KOPT-K1 (cell line): ENCODE data around the gene RIPOR2.

Source experiments
- H3K27ac ChIP-seq: fragments of 200-600 bp; sonication (generic); 2 replicates; pipeline ENCODE4 v1.5.1; 2016; ENCODE audit warnings: antibody characterized with exemption, mild to moderate bottlenecking, low read depth, low read length; ENCODE audit not compliant: poor library complexity, severe bottlenecking
- H3K36me3 ChIP-seq: fragments of 200-600 bp; sonication (generic); 2 replicates; pipeline ENCODE4 v1.5.1; 2017; ENCODE audit warnings: antibody characterized with exemption, mild to moderate bottlenecking, low read length, moderate library complexity; ENCODE audit not compliant: insufficient read depth
- H3K9me3 ChIP-seq: fragments of 200-600 bp; sonication (generic); 2 replicates; pipeline ENCODE4 v1.5.1; 2017; ENCODE audit warnings: antibody characterized with exemption, low read length, mild to moderate bottlenecking; ENCODE audit not compliant: insufficient read depth, poor library complexity, severe bottlenecking

The RIPOR2 gene

GRCh38 chr6:24909241-24910216 is 26.2 kb downstream of the RIPOR2 start:
- Histone ChIP-seq H3K36me3 (peaks cover under 1% of the 10 kb centered on the region; the same call in 1 of the 2 replicates), H3K9me3 (no peaks in the 10 kb centered on the region), H3K27ac (peak overlapping the region; percentile 61)

- peak overlapping the region; percentile 61 for H3K27ac ChIP-seq
- no peaks in the 10 kb centered on the region for H3K9me3 ChIP-seq
- peaks cover 4% of the 10 kb centered on the region; the same call in 1 of the 2 replicates for H3K36me3 ChIP-seq
Observed at GRCh38 chr6:24908650-24909035, 27.1 kb downstream of the RIPOR2 start.

DNA sequence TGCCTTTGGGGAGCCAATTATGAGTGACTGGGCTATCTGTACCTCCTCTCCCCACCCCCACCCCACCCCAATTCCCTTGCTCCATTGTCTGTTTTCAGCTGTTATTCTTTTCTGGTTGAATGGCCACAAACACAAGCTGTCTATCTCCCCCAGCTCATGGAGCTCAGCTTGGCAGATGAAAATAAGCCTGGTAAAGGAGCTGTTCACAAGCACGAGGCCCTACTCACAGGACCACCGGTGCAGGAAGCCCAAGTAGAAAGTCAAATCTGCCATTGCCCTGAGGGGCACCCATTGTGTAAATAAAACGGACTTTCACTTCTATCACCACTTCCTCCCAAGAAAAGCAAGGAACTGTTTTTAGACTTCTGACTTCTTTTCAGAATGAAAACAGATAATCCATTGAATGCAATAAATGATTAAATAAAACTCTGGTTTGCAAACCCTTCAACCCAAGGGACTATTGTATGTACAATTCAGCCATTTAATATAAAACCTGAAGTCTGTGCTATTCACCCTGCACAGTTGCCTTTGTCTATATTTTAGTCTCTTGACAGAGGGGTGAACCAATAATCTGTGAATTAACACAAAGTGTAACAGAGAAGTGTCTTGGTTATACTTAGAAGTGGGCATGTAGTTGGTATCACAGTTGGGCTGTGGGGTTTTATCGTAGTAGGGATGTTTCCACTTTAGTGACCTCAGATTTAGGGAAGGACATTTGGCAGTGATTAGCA is 27.7 kb downstream of the RIPOR2 start:
- H3K27ac ChIP-seq: peak overlapping the region; percentile 61
- H3K9me3 ChIP-seq: no peaks in the 10 kb centered on the region
- peaks cover 4% of the 10 kb centered on the region; the same call in 1 of the 2 replicates for H3K36me3 ChIP-seq

DNA sequence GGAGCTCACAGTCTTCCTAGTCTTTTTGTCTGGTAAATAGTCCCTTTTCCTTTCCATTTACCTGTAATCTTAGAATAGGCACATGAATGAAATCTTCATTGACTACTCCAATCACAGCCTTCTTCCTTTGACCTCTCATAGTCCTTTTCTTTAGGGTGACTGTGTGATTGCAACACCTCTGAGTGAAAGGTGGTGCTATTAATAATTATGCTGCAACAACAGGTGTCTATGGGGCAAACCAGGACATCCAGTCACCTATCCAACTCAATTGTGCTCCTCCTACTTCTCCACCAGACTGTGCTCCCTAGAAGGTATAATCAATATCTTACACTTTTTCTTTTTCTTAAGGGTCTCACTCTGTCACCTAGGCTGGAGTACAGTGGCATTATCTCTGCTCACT is 29.4 kb downstream of the RIPOR2 start:
- Histone ChIP-seq H3K9me3 (no peaks in the 10 kb centered on the region), H3K36me3 (peaks cover 4% of the 10 kb centered on the region; the same call in 1 of the 2 replicates), H3K27ac (no peak overlapping the region)

DNA sequence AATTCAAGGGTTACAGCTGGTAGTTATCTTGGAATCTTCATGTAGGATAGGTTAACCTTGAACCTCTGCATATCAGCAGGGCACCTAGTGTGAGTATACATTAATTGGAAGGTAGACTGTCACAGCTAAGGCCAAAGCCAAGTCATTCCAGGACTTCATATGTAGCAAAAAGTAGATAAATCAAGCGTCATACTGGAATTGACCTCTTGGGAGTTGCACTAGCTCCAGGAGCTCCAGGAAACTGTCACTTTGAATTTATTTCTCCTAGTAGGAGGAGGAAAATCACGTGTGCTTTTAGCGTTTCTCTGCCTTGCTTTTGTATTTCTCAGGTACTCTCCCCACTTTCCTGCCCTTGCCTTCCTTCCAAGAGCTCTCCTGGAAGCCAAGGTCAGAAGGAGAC is 30.3 kb downstream of the RIPOR2 start:
- no peak overlapping the region for H3K27ac ChIP-seq
- no peaks in the 10 kb centered on the region for H3K9me3 ChIP-seq
- peaks cover 4% of the 10 kb centered on the region; the same call in 1 of the 2 replicates for H3K36me3 ChIP-seq

DNA sequence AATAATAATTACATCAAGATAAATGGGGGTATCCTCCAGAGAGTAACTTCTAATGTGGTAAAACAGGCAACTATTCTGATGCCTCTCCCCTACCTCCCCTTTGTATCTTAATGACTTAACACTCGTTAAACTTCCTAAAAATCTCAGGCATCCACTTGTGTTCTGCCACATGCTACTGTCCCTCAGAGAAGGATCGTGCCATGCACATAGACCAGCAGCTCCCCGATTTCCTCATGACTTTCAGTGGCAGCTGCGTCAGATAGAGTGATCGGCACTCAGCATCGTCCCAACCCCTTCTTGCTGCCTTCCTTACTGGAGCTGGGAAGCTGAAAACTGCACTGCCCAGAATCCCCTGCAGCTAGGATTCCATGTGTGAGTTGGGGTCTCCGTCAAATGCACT is 32.1 kb downstream of the RIPOR2 start:
- no peak overlapping the region for H3K27ac ChIP-seq

GRCh38 chr6:24902782-24903181 is 33.0 kb downstream of the RIPOR2 start:
- peaks cover 4% of the 10 kb centered on the region; the same call in 1 of the 2 replicates for H3K36me3 ChIP-seq
- H3K27ac ChIP-seq: no peak overlapping the region

More for the DNA sequence above, 32.1 kb downstream of the RIPOR2 start:
- Histone ChIP-seq H3K36me3 (peaks cover 4% of the 10 kb centered on the region; the same call in 1 of the 2 replicates), H3K9me3 (no peaks in the 10 kb centered on the region)

GRCh38 chr6:24901698-24902328 is 33.9 kb downstream of the RIPOR2 start:
- Histone ChIP-seq H3K9me3 (no peaks in the 10 kb centered on the region), H3K36me3 (peaks cover 4% of the 10 kb centered on the region; the same call in 1 of the 2 replicates), H3K27ac (peak overlapping the region; percentile 50)

More at GRCh38 chr6:24902782-24903181, 33.0 kb downstream of the RIPOR2 start:
- H3K9me3 ChIP-seq: no peaks in the 10 kb centered on the region

- Histone ChIP-seq H3K9me3 (no peaks in the 10 kb centered on the region), H3K36me3 (peaks cover 4% of the 10 kb centered on the region; the same call in 1 of the 2 replicates), H3K27ac (peak overlapping the region; percentile 50)
Observed at GRCh38 chr6:24900917-24901697, 34.7 kb downstream of the RIPOR2 start.

DNA sequence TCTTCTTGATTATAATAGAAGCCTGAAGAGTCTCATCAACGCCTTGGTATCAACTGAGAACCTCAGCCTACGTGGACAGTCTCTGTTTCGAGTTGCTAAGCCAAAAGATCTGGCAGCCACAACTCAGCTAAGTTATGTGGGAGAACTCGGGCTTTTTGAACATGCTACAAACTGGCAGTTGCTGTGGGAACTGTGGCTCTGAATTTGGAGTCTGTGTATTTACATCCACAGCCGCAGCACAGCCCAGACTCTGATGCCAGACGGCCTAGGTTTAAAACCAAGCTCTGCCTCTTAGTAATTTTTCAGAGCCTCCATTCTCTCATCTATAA is 35.8 kb downstream of the RIPOR2 start:
- Histone ChIP-seq H3K9me3 (no peaks in the 10 kb centered on the region), H3K36me3 (0 out of 2 replicates have a peak, but pooled peaks cover 4% of the 10 kb centered on the region), H3K27ac (peak overlapping the region; percentile 50)

DNA sequence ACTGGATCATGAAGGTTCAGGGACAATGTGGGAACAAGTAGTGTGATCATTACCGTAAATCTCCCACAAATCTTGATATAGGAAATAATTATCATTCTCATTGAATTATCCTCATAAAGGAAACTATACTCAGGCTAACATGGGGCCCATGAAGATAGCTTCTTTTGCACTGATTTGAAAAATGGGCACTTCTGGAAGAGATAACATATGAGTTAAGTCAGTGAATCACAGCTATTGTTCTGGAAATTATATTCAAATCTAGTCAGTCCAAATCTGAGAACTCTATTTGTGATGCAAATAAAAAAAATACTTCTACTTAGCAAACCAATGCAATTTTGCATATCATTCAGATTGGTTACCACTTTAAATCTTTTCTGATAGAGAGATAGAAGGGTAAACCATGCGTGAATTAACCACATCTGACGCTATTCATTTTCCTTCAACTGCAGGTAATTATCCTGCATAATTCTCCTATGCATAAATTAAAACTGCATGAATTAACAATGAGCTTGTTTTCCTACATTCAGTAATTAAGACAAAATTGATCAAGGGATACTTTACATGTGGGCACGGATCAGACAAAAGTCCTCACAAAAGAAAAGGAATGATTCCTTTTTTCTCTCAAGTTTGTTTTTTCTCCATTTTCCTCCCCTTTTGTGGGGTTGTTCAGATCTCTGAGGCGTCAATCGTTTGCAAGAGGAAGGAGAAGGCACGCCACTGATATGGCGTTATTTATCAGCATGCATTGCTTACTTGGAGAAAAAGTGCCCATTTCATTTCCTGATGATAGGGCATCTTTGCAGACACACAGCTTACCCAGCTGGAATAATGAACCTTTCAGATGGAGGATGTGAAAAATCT is 36.4 kb downstream of the RIPOR2 start:
- Histone ChIP-seq H3K9me3 (no peaks in the 10 kb centered on the region), H3K27ac (peak overlapping the region; percentile 50), H3K36me3 (0 out of 2 replicates have a peak, but pooled peaks cover 2% of the 10 kb centered on the region)

GRCh38 chr6:24898676-24899075 is 37.1 kb downstream of the RIPOR2 start:
- no peaks in the 10 kb centered on the region for H3K36me3 ChIP-seq
- no peak overlapping the region for H3K27ac ChIP-seq

GRCh38 chr6:24897186-24897585 is 38.6 kb downstream of the RIPOR2 start:
- Histone ChIP-seq H3K9me3 (no peaks in the 10 kb centered on the region), H3K36me3 (no peaks in the 10 kb centered on the region), H3K27ac (no peak overlapping the region)

More at GRCh38 chr6:24898676-24899075, 37.1 kb downstream of the RIPOR2 start:
- no peaks in the 10 kb centered on the region for H3K9me3 ChIP-seq
